Transverse colon (tissue), 4 donors: Measurements from ENCODE around the gene MB21D2. TPM values are rescaled to one million over a fixed set of nuclear protein-coding genes. Genes with fewer than 3 reads are reported as not detected.

Source experiments
- DNase-seq: peaks from one replicate; pipeline ENCODE4 v3.0.0-alpha.2; 2019
- H3K27ac ChIP-seq, 4 donors: fragments of 200-600 bp; sonication (generic); 2 replicates each; pipeline ENCODE4 v1.5.1; 2016 to 2018; ENCODE audit warnings: inconsistent platforms in 4 of 4
- H3K27me3 ChIP-seq: fragments of 200-600 bp; sonication (generic); 2 replicates; pipeline ENCODE4 v1.5.1; 2017; ENCODE audit warnings: inconsistent platforms
- H3K36me3 ChIP-seq, 4 donors: fragments of 200-600 bp; sonication (generic); 2 replicates each; pipeline ENCODE4 v1.5.1; 2017 to 2019; ENCODE audit warnings: inconsistent platforms in 4 of 4
- H3K4me1 ChIP-seq, 4 donors: fragments of 200-600 bp; sonication (generic); 2 replicates each; pipeline ENCODE4 v1.5.1; 2017 to 2020; ENCODE audit warnings: inconsistent platforms in 4 of 4
- H3K4me3 ChIP-seq, 4 donors: fragments of 200-600 bp; sonication (generic); 1 replicate in 1 of 4; 2 replicates in 3 of 4; pipeline versions ENCODE4 v1.5.1 to v1.6.1; 2017 to 2019; ENCODE audit warnings: inconsistent platforms in 4 of 4
- H3K9me3 ChIP-seq, 2 donors: fragments of 200-600 bp; sonication (generic); 2 replicates each; pipeline ENCODE4 v1.5.1; 2017 to 2019; ENCODE audit warnings: inconsistent platforms in 2 of 2
- EP300 ChIP-seq: sonication (generic); formaldehyde crosslinking; IDR thresholded peaks from one replicate; pipeline ENCODE4 v1.6.1; 2017; ENCODE audit warnings: antibody characterized with exemption, low read depth
- POLR2A ChIP-seq: fragments of 450-650 bp; IDR thresholded peaks from one replicate; pipeline ENCODE4 v1.6.1; 2016; ENCODE audit warnings: antibody characterized with exemption, mild to moderate bottlenecking, moderate library complexity
- POLR2AphosphoS5 ChIP-seq, 3 donors: sonication (generic); formaldehyde crosslinking; IDR thresholded peaks; one replicate each; pipeline ENCODE4 v1.6.1; 2016; ENCODE audit warnings: antibody characterized with exemption in 3 of 3
- WGBS, 2 donors: methylation state at CpG; one replicate each; pipeline ENCODE4 v1.1.5; 2018; ENCODE audit warnings: low coverage in 1 of 2; 5-methylcytosine and 5-hydroxymethylcytosine counted together
- in situ Hi-C, 4 donors: fragments of 200-750 bp; cut with MboI; loops; one replicate each; pipeline versions ENCODE4 v1.15.0 to v1.15.1; 2017; ENCODE audit warnings: low sequenced_read_pairs in 3 of 4, low pct_ligation_motif_present in 1 of 4, low pct_unique_long_range_greater_than_20kb in 1 of 4
- intact Hi-C: fragments of 100-400 bp; cut with DNase I; formaldehyde crosslinking; loops from one replicate; pipeline ENCODE4 v1.15.1; 2023; ENCODE audit warnings: low total_unique reads
- total RNA-seq, 4 donors: library from RNA; depleted of rRNA; stranded (reverse); fragments of >200 nt; gene quantifications; one replicate each; pipeline ENCODE4 v1.1.0, GENCODE V29; 2016
- TF ChIP-seq, protein P1 (sequence below), 5 experiments: fragments of 200-600 bp in 3 of 5; fragments of 450-650 bp in 2 of 5; sonication (generic) in 3 of 5; IDR thresholded peaks; 1 replicate in 2 of 5; 2 replicates in 3 of 5; pipeline ENCODE4 v1.5.1; 2016 to 2017; ENCODE audit warnings: antibody characterized with exemption in 5 of 5, inconsistent platforms in 3 of 5, mild to moderate bottlenecking in 2 of 5, moderate library complexity in 1 of 5

MB21D2 gene
- total RNA-seq, 4 donors from 2014 or later = 1.5 to 8.4 (median 4.2) TPM

DNA sequence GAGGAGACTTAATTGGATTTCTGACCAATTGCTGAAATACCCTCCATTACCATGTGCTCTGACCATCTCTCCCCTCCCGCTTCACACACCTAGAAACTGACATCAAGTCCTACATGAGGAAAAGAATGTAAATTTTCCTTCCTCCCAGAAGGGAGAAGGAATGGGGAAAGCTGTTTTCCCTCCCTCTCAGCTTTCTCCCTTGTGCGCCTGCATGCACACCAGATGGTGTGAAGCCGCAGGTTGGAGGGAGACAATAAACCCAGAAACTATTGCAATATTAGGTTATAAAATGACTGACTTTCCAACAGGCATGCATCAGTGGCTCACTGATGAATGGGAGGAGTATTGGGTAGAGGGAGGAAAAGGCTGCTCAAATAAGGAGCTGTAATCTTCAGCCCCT lies 50.9 kb downstream of the MB21D2 start:
- H3K4me1 ChIP-seq = no peaks in the 10 kb centered on the region
- no peak overlapping the region for H3K27ac ChIP-seq
- no peaks in the 10 kb centered on the region for H3K27me3 ChIP-seq
- H3K4me3 ChIP-seq = no peak overlapping the region
- DNase-seq = no peak
- in situ Hi-C loops (no loop called here), intact Hi-C loops (no loop called here)
- 85 to 97% methylated on average over 3 of the region's 3 CpGs for WGBS, 2 donors
- H3K9me3 ChIP-seq = no peaks in the 10 kb centered on the region
- no peaks in the 10 kb centered on the region for H3K36me3 ChIP-seq
- TF ChIP-seq, protein P1, sequence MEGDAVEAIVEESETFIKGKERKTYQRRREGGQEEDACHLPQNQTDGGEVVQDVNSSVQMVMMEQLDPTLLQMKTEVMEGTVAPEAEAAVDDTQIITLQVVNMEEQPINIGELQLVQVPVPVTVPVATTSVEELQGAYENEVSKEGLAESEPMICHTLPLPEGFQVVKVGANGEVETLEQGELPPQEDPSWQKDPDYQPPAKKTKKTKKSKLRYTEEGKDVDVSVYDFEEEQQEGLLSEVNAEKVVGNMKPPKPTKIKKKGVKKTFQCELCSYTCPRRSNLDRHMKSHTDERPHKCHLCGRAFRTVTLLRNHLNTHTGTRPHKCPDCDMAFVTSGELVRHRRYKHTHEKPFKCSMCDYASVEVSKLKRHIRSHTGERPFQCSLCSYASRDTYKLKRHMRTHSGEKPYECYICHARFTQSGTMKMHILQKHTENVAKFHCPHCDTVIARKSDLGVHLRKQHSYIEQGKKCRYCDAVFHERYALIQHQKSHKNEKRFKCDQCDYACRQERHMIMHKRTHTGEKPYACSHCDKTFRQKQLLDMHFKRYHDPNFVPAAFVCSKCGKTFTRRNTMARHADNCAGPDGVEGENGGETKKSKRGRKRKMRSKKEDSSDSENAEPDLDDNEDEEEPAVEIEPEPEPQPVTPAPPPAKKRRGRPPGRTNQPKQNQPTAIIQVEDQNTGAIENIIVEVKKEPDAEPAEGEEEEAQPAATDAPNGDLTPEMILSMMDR (IDR thresholded peaks at IDR 0.05) = no peak
- TF ChIP-seq POLR2AphosphoS5 (IDR thresholded peaks at IDR 0.05) (no peak), EP300 (no peak), POLR2A (no peak)

DNA sequence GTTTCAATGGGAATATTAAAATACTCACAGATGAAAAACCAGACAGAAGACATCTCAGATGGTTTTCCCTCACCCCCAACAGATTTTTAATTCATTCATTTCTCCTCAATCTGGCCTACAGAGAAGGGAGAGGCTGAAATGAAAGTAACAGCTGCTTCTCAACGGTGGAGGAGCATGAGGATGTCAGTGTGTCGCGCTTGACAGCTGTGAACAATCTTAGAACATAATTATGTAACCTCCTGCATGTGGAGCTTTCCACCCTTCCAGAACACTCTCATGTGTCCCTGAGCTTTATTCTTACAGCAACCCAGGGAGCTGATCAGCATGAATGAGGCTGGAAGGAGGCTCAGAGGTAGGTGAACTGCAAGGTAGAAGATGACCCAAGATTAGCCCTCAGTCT lies 52.7 kb downstream of the MB21D2 start:
- TF ChIP-seq, protein P1 (IDR thresholded peaks at IDR 0.05) = no peak
- TF ChIP-seq EP300 (no peak), POLR2AphosphoS5 (IDR thresholded peaks at IDR 0.05) (peak in 2 of 3 donors; percentile 30 to 58), POLR2A (no peak)
- intact Hi-C loops = no loop called here

DNA sequence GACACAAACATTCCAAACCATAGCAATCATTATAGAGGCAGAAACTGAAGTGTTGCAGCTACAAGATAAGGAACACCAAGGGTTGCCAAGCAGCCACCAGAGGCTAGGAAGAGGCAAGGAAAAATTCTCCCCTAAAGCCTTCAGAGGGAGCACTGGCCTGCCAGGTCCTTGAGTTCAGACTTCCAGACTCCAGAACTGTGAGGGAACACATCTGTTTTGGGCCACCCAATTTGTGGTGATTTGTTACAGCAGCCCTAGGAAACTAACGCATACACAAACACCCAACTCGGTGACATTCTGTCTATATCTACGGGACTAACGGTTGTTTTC lies 54.6 kb downstream of the MB21D2 start:
- Histone ChIP-seq H3K9me3 (no peaks in the 10 kb centered on the region), H3K36me3 (no peaks in the 10 kb centered on the region), H3K27ac (no peak overlapping the region), H3K27me3 (no peaks in the 10 kb centered on the region), H3K4me1 (peaks cover 0 to 9% (median 0%) of the 10 kb centered on the region in 4 donors), H3K4me3 (no peak overlapping the region)
- DNase-seq = no peak
- in situ Hi-C loops (no loop called here), intact Hi-C loops (no loop called here)
- TF ChIP-seq EP300 (no peak), POLR2AphosphoS5 (IDR thresholded peaks at IDR 0.05) (no peak), POLR2A (no peak)
- TF ChIP-seq, protein P1 (IDR thresholded peaks at IDR 0.05) = no peak
- 71 to 86% methylated on average over 1 to 4 of the region's 4 CpGs for WGBS, 2 donors

More for the DNA sequence above, 52.7 kb downstream of the MB21D2 start:
- no peak for DNase-seq
- peak overlapping the region in 1 of 4 donors; percentile 15 for H3K27ac ChIP-seq
- H3K9me3 ChIP-seq = no peaks in the 10 kb centered on the region
- H3K4me1 ChIP-seq = no peaks in the 10 kb centered on the region
- H3K4me3 ChIP-seq = no peak overlapping the region
- in situ Hi-C loops = no loop called here
- no peaks in the 10 kb centered on the region for H3K36me3 ChIP-seq
- WGBS, 2 donors = 40 to 70% methylated on average over 2 to 3 of the region's 3 CpGs
- H3K27me3 ChIP-seq = no peaks in the 10 kb centered on the region

DNA sequence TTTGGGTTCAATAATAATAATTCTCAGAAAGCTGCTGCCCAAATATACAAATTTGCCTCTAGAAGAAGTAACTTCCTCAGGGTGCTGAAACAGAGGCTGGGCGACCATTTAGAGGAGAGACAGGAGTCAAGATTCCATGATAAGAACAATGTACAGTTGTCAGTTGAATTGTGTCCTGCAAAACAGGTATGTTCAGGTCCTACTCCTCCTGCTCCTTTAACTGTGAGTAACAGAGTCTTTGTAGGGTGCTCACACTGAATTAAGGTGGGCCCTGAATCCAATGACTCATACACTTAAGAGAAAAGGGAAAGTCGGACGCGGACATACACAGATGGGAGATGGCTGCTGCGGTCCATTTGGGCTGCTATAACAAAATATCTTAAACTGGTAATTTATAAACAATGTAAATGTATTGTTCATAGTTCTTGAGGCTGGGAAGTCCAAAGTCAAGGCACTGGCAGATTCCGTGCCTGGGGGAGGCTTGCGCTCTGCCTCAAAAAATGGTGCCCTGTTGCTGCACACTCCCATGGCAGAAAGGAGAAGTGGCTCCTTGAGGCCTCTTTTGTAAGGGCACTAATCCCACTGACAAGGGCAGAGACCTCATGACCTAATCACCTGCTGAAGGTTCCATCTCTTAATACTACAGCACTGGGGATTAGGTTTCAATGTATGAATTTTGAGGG lies 55.1 kb downstream of the MB21D2 start:
- in situ Hi-C loops = no loop called here
- no peak overlapping the region for H3K4me3 ChIP-seq
- no peaks in the 10 kb centered on the region for H3K9me3 ChIP-seq
- peaks cover 0 to 9% (median 0%) of the 10 kb centered on the region in 4 donors for H3K4me1 ChIP-seq
- no peak overlapping the region for H3K27ac ChIP-seq
- no peaks in the 10 kb centered on the region for H3K36me3 ChIP-seq
- intact Hi-C loops = no loop called here
- H3K27me3 ChIP-seq = no peaks in the 10 kb centered on the region
- no peak for DNase-seq
- TF ChIP-seq, protein P1 (IDR thresholded peaks at IDR 0.05) = no peak
- TF ChIP-seq EP300 = no peak
- no peak for TF ChIP-seq POLR2AphosphoS5 (IDR thresholded peaks at IDR 0.05)
- no peak for TF ChIP-seq POLR2A
- 94 to 100% methylated on average over 1 to 7 of the region's 7 CpGs for WGBS, 2 donors
